HG02571 (cell line): ENCODE measurements around the gene PLEKHG3.
"Not testable (repeated sequence)": the region's sequence is repeated elsewhere in the genome, so short reads cannot be mapped to it uniquely, and the experiment has no call there.

Experiments used
- ATAC-seq: cut with Tn5 transposase; IDR thresholded peaks from one replicate; pipeline ENCODE4 v1.9.1; 2021; ENCODE audit warnings: mild to moderate bottlenecking, moderate library complexity; ENCODE audit not compliant: unreplicated experiment

PLEKHG3 gene

GRCh38 chr14:64704143-64704742 is at the start of gene PLEKHG3:
Gene PLEKHG3 (plus strand): TSS chr14:64704424. CDS start chr14:64727632, 23,208 bp downstream.
- ATAC-seq, result no peak

GRCh38 chr14:64654901-64655300 is 49.3 kb upstream of the PLEKHG3 start:
- ATAC-seq, result no peak

GRCh38 chr14:64656986-64657385 is 47.2 kb upstream of the PLEKHG3 start:
- ATAC-seq, result no peak

DNA sequence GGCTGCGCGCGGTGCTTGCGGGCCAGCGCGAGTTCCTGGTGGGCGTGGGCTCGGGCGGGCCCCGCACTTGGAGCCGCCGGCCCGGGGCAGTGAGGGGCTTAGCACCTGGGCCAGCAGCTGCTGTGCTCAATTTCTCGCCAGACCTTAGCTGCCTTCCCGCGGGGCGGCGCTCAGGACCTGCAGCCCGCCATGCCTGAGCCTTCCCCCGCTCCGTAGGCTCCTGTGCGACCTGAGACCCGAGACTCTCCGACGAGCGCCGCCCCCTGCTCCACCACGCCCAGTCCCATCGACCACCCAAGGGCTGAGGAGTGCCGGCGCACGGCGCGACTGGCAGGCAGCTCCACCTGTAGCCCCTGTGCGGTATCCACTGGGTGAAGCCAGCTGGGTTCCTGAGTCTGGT is 46.0 kb upstream of the PLEKHG3 start:
- no peak for ATAC-seq

GRCh38 chr14:64658700-64659264 is 45.4 kb upstream of the PLEKHG3 start:
- ATAC-seq, result not testable (repeated sequence)

DNA sequence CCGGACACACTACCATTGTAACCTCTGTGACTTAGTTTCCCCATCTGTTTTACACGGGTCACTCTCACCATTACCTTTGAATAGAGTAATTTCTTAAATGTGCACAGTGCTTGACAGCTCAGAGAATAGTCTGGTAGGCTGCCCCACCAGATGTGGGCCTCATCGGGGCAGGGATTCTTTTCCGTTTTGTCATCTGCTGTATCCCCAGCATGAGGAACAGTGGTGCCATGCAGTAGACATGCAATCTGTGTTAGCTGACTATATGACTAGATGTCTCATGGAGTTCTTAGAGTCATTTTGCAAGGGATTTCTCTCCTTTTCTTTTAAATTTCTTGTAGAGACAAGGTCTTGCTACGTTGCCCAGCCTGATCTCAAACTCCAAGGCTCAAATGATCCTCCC is 44.9 kb upstream of the PLEKHG3 start:
- ATAC-seq, result no peak

GRCh38 chr14:64663174-64663573 is 41.0 kb upstream of the PLEKHG3 start:
- ATAC-seq, result no peak

DNA sequence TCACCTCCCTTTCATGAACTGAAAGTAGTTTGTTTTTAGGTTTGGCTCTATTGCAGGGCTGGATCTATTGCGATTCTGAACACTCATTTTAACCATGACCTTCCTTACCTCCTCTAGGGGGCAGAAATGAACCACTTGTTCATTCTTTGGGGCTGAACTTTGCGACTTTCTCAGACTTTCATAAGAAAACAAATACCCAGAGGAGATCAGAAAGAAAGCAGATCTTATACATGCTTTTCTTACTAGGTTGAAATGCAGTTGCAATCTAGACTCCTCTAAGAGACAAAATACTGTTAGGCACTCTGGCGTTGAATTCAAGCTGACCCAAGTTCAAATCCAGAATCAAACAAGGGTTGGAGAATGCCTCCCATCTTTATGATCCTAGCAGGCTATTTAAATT is 32.6 kb upstream of the PLEKHG3 start:
- no peak for ATAC-seq

- no peak for ATAC-seq
Measured at GRCh38 chr14:64673316-64673715, 30.9 kb upstream of the PLEKHG3 start.

GRCh38 chr14:64673748-64674147 is 30.5 kb upstream of the PLEKHG3 start:
- no peak for ATAC-seq

DNA sequence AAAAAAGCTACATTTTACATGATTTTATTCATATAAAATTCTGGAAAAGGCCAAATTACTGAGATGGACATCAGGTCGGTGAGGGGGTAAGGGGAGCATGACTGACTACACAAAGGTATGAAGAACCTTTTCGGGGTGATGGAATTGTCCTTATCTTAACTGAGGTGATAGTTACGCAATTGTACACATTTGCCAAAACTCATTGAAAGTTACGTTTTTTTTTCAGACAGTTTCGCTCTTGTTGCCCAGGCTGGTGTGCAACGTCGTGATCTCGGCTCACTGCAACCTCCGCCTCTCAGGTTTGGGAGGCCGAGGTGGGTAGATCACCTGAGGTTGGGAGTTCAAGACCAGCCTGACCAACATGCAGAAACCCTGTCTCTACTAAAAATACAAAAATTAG is 29.4 kb upstream of the PLEKHG3 start:
- ATAC-seq, result no peak

GRCh38 chr14:64675312-64675711 is 28.9 kb upstream of the PLEKHG3 start:
- no peak for ATAC-seq

DNA sequence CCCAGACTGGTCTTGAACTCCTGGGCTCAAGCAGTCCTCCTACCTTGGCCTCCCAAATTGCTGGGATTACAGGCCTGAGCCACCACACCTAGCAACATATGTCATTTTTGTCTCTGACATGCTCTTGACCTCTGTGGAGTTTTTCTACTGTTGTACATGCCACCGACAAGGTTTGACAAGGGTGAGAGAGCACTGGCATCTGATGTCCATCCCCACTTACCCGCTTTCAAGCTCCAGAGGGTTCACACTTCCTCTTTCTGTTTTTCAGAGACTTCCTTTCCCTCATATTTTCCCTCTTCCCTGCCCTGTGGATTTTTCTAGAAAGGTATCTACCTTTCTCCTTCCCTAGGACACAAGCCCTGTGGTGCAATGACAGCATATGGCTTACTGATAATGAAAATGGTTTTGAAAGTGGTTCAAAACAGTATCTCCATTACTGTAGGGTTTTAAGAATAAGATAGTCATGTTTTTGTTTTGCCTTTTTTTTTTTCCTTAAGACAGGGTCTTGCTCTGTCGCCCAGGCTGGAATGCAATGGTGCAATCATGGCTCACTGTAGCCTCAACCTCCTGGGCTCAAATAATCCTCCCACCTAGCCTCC is 27.7 kb upstream of the PLEKHG3 start:
- no peak for ATAC-seq

DNA sequence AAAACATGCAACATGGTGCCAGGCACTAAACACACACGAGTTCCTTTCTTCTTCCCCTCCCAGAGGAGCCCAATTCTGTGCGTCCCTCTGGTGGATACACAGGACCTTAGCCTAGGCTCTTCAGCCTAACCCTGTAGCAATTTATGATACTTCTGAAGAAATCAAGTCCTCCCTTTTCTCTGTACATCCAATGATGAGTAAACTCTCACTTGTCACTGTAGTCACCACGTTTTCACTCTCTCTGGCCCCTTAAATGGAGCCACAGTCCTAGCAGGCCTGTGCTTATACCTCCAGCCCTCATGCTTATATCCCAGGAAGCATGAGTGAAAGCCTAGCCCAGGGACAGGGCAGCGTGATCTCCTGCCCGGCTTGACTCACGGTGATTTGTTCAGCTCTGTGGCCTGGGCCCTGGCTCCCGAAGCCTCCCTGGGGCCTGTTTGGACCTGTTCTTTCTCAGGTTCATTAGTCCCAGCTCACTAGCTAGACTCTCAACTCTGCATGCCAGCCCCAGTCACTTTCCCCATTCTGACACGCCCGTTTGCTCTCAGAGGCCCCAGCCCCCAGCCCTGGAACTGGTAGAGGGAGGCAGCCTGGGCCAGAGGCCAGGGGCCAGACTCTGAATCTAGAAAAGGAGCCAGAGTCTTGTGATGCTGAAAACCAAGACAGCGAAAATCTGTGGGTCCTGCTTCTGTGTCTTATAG is 24.1 kb upstream of the PLEKHG3 start:
- ATAC-seq, result no peak

- no peak for ATAC-seq
Measured at GRCh38 chr14:64680714-64681065, 23.5 kb upstream of the PLEKHG3 start.

- ATAC-seq, result no peak
Measured at GRCh38 chr14:64681796-64682710, 22.2 kb upstream of the PLEKHG3 start.

- no peak for ATAC-seq
Measured at GRCh38 chr14:64682843-64683242, 21.4 kb upstream of the PLEKHG3 start.

GRCh38 chr14:64683264-64683663 is 21.0 kb upstream of the PLEKHG3 start:
- ATAC-seq, result no peak

GRCh38 chr14:64684091-64684490 is 20.1 kb upstream of the PLEKHG3 start:
- no peak for ATAC-seq

DNA sequence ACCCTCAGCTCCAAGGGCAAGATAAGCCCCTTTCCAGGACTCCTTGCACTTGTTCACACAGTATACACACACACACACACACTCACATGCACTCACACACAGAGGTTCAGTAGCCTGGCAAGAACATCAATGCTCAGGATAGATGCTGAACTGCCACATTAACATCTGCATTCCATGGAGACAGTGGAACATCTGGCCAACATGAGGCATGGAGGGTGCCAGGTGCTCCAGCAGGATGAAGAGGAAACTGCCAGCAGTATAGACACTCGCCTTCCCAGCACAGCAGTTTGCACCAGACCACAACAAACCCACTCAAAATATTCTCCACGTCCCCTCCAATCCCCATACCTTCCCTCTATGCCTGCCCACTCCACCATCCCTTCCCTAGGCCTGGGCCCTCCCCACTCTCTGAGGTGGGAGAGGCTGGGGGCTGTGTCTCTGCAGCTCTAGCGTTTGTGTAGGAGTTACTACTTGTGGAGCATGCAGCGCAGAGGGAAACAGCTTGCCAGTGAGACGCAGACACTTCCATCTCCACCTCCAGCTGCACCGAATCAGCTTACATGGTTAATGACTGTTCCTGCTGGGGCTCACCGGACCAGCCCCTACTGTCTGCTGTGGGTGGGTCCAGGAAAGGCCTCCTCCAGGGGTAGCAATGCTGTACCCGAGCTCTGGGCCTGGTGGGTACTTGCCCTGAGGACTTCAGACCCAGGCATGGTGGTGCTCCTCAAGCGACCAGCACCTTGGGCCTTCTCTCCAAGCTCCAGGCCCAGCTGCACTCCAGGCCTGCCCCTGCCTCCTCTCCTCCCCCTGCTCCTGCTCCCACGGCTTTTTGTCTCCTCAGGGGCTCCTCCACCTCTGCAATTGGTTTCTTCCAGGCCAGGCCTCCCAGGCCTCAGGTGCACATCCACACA is 18.6 kb upstream of the PLEKHG3 start:
- no peak for ATAC-seq
